AG09309 (cell line): ENCODE data around the gene RADIL.

Experiments
- DNase-seq: peaks from one replicate; pipeline ENCODE4 v3.0.0-alpha.2; 2010; ENCODE audit warnings: low read depth
- H3K4me3 ChIP-seq: 2 replicates; pipeline ENCODE4 v1.5.1; 2011; ENCODE audit warnings: mild to moderate bottlenecking, low read depth, low read length, moderate library complexity; ENCODE audit not compliant: control insufficient read depth
- CTCF ChIP-seq: IDR thresholded peaks from 2 replicates; pipeline ENCODE4 v1.5.1; 2011; ENCODE audit warnings: mild to moderate bottlenecking, low read depth, low read length, inconsistent platforms; ENCODE audit not compliant: insufficient read depth, control insufficient read depth; ENCODE audit errors: missing control alignments

The RADIL gene

GRCh38 chr7:4831723-4832495 is 51.6 kb downstream of the RADIL start:
- no peak overlapping the region for H3K4me3 ChIP-seq
- no peak for DNase-seq
- TF ChIP-seq CTCF: no peak

GRCh38 chr7:4830176-4830575 is 53.3 kb downstream of the RADIL start:
- TF ChIP-seq CTCF: peak; percentile 55
- DNase-seq: no peak
- no peak overlapping the region for H3K4me3 ChIP-seq

GRCh38 chr7:4828720-4829383 is 54.7 kb downstream of the RADIL start:
- no peak for DNase-seq
- TF ChIP-seq CTCF: no peak
- H3K4me3 ChIP-seq: no peak overlapping the region

GRCh38 chr7:4825081-4825480 is 58.4 kb downstream of the RADIL start:
- H3K4me3 ChIP-seq: no peak overlapping the region
- no peak for DNase-seq
- no peak for TF ChIP-seq CTCF

GRCh38 chr7:4824120-4824775 is 59.3 kb downstream of the RADIL start:
- no peak for DNase-seq
- TF ChIP-seq CTCF: no peak
- no peak overlapping the region for H3K4me3 ChIP-seq

GRCh38 chr7:4823441-4824119 is 59.9 kb downstream of the RADIL start:
- no peak for TF ChIP-seq CTCF
- no peak overlapping the region for H3K4me3 ChIP-seq
- no peak for DNase-seq
